Lung microvascular endothelial cell (primary cell): Measurements from ENCODE around the gene HOXC12. TPM values are rescaled to one million over a fixed set of nuclear protein-coding genes. Genes with fewer than 3 reads are reported as not detected.

Experiments used
- DNase-seq, 2 donors: peaks; one replicate each; pipeline versions ENCODE4 v3.0.0 to v3.0.0-alpha.2; 2010; ENCODE audit warnings: low read depth in 2 of 2
- total RNA-seq: library from RNA; depleted of rRNA; stranded (reverse); fragments of >200 nt; gene quantifications from 2 replicates; pipeline ENCODE4 v1.2.1, GENCODE V29; 2014

Gene HOXC12
- total RNA-seq, 1 donor from 2014 or later, result not detected

- no peak for DNase-seq
These were observed 53.0 kb downstream of the HOXC12 start for GRCh38 chr12:54007538-54008259.

GRCh38 chr12:54008260-54008552 lies 53.5 kb downstream of the HOXC12 start:
- DNase-seq, result no peak

Other genes with a start within 250 kb of the HOXC12 start
- gene CALCOCO1, start 227.5 kb upstream of the HOXC12 start, total RNA-seq, result 47.3 and 77.8 TPM in 2 replicates
- gene CISTR, start 202.9 kb upstream of the HOXC12 start, total RNA-seq, result not detected in 2 replicates
- gene HOXC13, start 16.1 kb upstream of the HOXC12 start, total RNA-seq, result not detected in 2 replicates
- gene HOXC11, start 18.2 kb downstream of the HOXC12 start, total RNA-seq, result not detected in 2 replicates
- not detected in 2 replicates for gene HOTAIR, start 20.1 kb downstream of the HOXC12 start, total RNA-seq
- gene HOXC10, start 30.2 kb downstream of the HOXC12 start, total RNA-seq, result not detected in 2 replicates
- 0.22 TPM in 1 of 2 replicates, not detected in the other for gene HOXC9, start 45.3 kb downstream of the HOXC12 start, total RNA-seq
- not detected in 2 replicates for gene HOXC8, start 54.1 kb downstream of the HOXC12 start, total RNA-seq
- not detected in 2 replicates for gene HOXC6, start 73.5 kb downstream of the HOXC12 start, total RNA-seq
- gene HOXC5, start 78.1 kb downstream of the HOXC12 start, total RNA-seq, result not detected in 2 replicates
- not detected in 2 replicates for gene HOXC4, start 98.9 kb downstream of the HOXC12 start, total RNA-seq
- 15.7 and 21.2 TPM in 2 replicates for gene SMUG1, start 234.1 kb downstream of the HOXC12 start, total RNA-seq